ENCODE results near the gene CNTN1. TPM values are rescaled to one million over a fixed set of nuclear protein-coding genes. Genes with fewer than 3 reads are reported as not detected.

Gene CNTN1
- total RNA-seq, 1 experiment from 2014 or later: 3.0 TPM

GRCh38 chr12:40684986-40685385, 7.3 kb upstream of the CNTN1 start:
- POLR2A ChIA-PET: no interaction called here

More at GRCh38 chr12:40684986-40685385, 7.3 kb upstream of the CNTN1 start:
- Histone ChIP-seq H3K9me2 (ENCODE audit: insufficient read depth) (no peaks in the 10 kb centered on the region), H3K79me2 (ENCODE audit: insufficient read depth, low read length) (no peaks in the 10 kb centered on the region), H3K27ac (ENCODE audit: low read depth, low read length) (no peak overlapping the region), H3K9me3 (ENCODE audit: control insufficient read depth in 1 of 2, insufficient read depth in 1 of 2, low read depth in 1 of 2, low read length in 2 of 2) (no peaks in the 10 kb centered on the region), H3K27me3 (ENCODE audit: insufficient read depth, low read length) (no peaks in the 10 kb centered on the region), H2AFZ (ENCODE audit: low read depth, low read length, poor library complexity, severe bottlenecking) (no peak overlapping the region), H3K4me1 (ENCODE audit: control insufficient read depth in 1 of 2, insufficient read depth in 2 of 2, low read length in 2 of 2) (peaks cover 0 to 4% of the 10 kb centered on the region in 2 experiments; a peak in 1 of 4 replicates), H3K4me2 (ENCODE audit: low read length) (no peak overlapping the region), H3K4me3 (replicated peaks in 1 of 2; ENCODE audit: low read depth in 1 of 2, low read length in 2 of 2) (no peak overlapping the region), H3K36me3 (ENCODE audit: control insufficient read depth in 1 of 2, insufficient read depth in 2 of 2, low read length in 2 of 2) (no peaks in the 10 kb centered on the region), H3K9ac (ENCODE audit: low read length) (no peak overlapping the region), H4K20me1 (ENCODE audit: insufficient read depth) (no peaks in the 10 kb centered on the region)
- ATAC-seq (no peak), DNase-seq (ENCODE audit: low read depth, low spot score) (no peak)
- ChIA-PET RAD21 (ENCODE audit: low non-redundant PET in 1 of 2, low total read pairs in 2 of 2, uncharacterized antibody in 2 of 2, unreplicated experiment in 2 of 2) (no interaction called here), CTCF (no interaction called here)
- intact Hi-C loops (cut with micrococcal nuclease): no loop called here
- TF ChIP-seq CTCF (IDR thresholded peaks at IDR 0.05 in 2 of 3, conservative IDR thresholded peaks at IDR 0.05 in 1 of 3; ENCODE audit: borderline replicate concordance in 1 of 3, insufficient read depth in 1 of 3, low read depth in 2 of 3, low read length in 2 of 3): no peak
- no peak for TF ChIP-seq POLR2A (IDR thresholded peaks at IDR 0.05; ENCODE audit: borderline replicate concordance, extremely low read depth, insufficient read depth, insufficient read length)
- no peak for TF ChIP-seq REST (IDR thresholded peaks at IDR 0.05; ENCODE audit: low read depth)
- no peak for TF ChIP-seq ELF1 (IDR thresholded peaks at IDR 0.05; ENCODE audit: borderline replicate concordance, low read depth)
- TF ChIP-seq ZNF274 (IDR thresholded peaks at IDR 0.05; ENCODE audit: low read depth, low read length): no peak
- TF ChIP-seq SIN3A (IDR thresholded peaks at IDR 0.05; ENCODE audit: low read depth): no peak
- no peak for TF ChIP-seq ZBTB33 (IDR thresholded peaks at IDR 0.05; ENCODE audit: extremely low read depth, insufficient replicate concordance, low read length)
- TF ChIP-seq SP1 (IDR thresholded peaks at IDR 0.05; ENCODE audit: low read depth): no peak
- BruUV-seq (replicated peaks): no TSS peak

Data from HCT116 (cell line).